HuH-7 (cell line): Measurements from ENCODE around the gene NCR2.

ENCODE experiments used
- DNase-seq: peaks from one replicate; pipeline ENCODE4 v3.0.0; 2011; ENCODE audit warnings: low spot score

The NCR2 gene

DNA sequence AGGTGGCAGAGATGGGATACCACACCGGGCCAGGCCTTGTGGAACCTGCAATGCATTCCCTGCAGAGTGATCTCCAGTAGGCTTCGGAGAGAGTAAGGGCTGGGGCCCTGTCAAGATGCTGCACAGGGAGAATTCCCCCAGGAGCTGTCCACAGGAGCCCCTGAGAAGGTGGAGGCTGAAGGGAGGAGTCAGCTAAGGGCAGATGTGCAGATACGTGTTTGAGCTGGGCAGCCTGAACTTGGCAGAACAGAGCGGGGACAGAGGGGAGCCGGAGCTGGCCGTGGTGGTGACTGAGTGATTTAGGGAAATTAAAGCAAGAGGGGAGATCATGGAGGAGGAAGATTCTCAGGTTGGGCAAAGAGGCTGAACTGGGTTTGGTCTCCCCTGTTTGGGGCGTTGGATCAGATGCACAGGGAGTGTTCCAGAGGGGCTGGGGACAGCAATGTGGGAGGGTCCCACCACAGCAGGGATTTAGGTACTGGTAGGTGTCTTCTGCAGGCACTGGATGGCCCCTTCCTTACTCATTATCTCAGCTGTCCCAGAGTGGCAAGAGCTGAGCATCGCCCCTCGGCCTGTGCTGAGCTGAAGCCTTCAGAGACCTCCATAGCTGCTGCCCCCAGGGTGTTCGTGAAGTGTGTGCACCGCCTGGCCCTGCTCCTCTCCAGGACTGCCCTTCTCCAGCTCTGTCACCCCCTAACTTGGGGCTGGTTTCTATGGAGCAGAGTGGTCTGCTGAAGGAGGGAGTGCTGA lies 3.8 kb upstream of the NCR2 start:
- DNase-seq = no peak

- DNase-seq = no peak
These were observed 3.2 kb upstream of the NCR2 start for GRCh38 chr6:41332241-41332640.

GRCh38 chr6:41332842-41333736 lies 2.3 kb upstream of the NCR2 start:
- no peak for DNase-seq

- DNase-seq = peak; percentile 20
These were observed 847 bp upstream of the NCR2 start for GRCh38 chr6:41334482-41335040.

DNA sequence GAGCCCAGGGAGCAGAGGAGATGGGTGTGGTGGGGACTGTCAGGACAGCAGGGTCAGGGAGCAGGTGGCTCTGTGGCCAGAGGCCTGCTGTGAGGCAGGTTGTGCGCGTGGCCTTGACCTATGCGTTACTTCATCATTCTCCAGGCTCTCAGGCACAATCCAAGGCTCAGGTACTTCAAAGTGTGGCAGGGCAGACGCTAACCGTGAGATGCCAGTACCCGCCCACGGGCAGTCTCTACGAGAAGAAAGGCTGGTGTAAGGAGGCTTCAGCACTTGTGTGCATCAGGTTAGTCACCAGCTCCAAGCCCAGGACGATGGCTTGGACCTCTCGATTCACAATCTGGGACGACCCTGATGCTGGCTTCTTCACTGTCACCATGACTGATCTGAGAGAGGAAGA lies 535 bp downstream of the NCR2 start:
- DNase-seq = no peak

DNA sequence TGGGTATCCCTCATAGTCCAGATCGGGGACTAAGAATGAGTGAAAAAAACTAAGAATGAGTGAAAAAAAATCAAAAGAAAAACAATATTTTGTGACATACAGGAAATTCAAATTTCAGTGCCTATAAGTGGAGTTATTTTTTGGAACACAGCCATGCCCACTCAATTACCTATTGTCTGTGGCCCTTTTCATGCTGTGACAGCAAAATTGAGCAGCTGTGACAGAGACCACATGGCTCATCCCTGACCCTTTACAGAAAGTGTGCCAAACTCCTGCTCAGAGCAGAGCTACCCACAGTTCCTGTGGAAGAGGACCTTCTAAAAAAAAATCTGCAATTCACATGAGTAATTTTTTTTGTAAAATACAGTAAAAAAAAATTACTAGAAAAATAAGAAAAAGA lies 1.4 kb downstream of the NCR2 start:
- DNase-seq = no peak

DNA sequence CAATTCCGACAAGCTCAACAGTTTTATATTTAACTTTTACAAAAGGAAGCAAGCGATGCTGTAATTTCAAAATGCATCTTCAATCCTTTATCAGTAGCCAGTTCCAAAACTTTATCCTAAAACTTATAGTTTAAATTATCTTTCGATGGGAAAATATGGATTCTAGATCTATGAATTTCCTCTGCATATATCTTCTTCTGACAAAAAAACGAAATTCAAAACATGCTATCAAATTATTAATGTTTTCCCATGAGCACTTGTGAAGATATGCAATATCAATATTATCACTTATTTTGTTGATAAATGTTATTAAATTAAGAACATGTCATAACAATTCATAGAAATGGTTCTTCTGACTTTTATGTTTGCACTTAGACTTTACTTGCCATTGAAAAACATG lies 2.3 kb downstream of the NCR2 start:
- DNase-seq = no peak

- DNase-seq = no peak
These were observed 3.3 kb downstream of the NCR2 start for GRCh38 chr6:41338659-41339058.

DNA sequence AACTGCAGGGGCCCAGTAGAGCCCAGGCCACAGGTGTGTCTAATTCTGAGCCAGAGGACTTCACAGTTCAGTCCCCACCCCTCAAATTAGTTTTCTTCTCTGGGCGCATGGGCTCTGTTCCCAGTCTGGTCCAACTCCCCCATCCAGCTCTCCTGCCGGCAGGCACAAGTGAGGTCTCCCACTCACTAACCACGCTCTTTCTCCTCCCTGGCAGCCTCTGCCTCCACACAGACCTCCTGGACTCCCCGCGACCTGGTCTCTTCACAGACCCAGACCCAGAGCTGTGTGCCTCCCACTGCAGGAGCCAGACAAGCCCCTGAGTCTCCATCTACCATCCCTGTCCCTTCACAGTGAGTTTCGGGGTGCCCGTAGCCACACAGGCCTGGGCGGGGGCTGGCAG lies 6.2 kb downstream of the NCR2 start:
- DNase-seq = no peak

- no peak for DNase-seq
These were observed 6.8 kb downstream of the NCR2 start for GRCh38 chr6:41342241-41342640.

GRCh38 chr6:41343641-41344187 lies 8.3 kb downstream of the NCR2 start:
- no peak for DNase-seq

DNA sequence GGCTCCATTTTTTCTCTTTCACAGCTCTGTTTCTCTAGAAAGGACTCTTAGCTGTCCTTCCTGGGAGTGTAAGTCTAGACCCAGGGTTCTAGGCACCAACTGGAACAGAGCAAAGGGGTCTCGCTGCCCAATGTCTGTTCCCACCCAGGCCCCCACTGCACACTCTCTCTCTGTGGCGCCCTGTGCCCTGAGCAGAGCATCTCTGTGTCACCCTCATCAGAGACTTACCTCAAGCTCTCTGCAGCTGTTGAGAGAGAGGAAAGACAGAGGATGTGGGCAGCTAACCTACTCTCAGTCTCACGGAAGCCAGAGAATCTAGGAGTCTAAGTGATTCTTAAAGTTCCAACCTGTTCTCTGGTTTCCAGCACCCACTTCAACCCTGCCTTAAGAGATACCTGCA lies 9.5 kb downstream of the NCR2 start:
- no peak for DNase-seq

DNA sequence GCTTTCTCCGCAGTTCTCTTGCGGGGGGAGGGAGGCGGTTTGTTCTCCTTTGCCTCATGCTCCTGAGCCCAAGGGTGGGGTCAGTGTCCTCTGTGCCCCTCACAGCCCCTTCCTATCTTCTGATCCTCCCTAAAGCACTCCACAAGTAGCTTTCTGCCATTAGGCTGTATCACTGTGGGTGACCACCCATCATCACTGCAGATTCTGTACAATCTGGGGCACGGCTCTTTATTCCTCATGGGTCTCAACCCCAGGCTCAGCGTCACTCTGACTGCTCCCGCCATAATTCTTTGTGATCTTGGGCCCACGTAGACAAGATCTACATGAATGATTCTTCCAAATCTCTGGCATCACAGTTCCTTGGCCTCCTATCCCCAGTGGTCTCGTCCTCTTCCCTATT lies 10.5 kb downstream of the NCR2 start:
- no peak for DNase-seq

- no peak for DNase-seq
These were observed 11.0 kb downstream of the NCR2 start for GRCh38 chr6:41346441-41346840.

- DNase-seq = no peak
These were observed 12.1 kb downstream of the NCR2 start for GRCh38 chr6:41347378-41348050.

- no peak for DNase-seq
These were observed 13.5 kb downstream of the NCR2 start for GRCh38 chr6:41348934-41349333.

DNA sequence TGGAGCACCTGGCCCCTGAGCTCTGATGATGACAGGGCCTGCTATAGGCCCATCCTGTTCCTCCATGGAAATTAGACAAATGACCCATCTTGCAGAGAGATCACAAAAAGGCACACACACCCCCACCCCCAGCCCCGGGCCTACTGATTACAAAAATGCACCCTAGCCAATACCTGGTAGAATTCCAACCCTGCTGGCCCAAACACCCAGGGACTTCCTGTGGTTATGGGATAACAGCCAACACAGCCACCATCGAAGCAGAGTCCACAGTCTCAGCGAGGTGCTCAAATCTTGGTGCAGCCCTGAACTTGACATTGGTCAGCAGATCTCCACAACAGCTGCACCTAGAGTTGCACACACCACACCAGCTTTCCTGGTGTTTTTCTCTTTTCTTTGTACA lies 17.0 kb downstream of the NCR2 start:
- DNase-seq = no peak

- no peak for DNase-seq
These were observed 17.5 kb downstream of the NCR2 start for GRCh38 chr6:41352907-41353306.

- DNase-seq = no peak
These were observed 17.9 kb downstream of the NCR2 start for GRCh38 chr6:41353333-41353732.

DNA sequence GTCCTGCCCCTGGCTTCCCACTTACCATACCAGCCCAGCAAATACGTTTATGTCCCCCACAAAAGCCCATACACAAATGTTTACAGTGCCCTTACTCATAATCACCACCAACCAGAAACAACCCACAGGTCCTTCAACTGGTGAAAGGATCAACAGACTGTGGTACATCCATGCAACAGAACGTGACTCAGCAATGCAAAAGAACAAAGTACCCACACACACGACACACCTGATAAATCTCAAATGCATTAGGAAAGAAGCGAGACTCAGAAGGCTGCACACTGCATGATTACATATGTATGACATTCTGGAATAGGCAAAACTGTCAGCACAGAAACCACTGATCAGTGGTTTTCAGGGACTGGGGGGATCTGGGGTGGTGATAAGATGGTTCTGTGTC lies 20.5 kb downstream of the NCR2 start:
- no peak for DNase-seq

GRCh38 chr6:41356825-41357224 lies 21.4 kb downstream of the NCR2 start:
- DNase-seq = no peak

DNA sequence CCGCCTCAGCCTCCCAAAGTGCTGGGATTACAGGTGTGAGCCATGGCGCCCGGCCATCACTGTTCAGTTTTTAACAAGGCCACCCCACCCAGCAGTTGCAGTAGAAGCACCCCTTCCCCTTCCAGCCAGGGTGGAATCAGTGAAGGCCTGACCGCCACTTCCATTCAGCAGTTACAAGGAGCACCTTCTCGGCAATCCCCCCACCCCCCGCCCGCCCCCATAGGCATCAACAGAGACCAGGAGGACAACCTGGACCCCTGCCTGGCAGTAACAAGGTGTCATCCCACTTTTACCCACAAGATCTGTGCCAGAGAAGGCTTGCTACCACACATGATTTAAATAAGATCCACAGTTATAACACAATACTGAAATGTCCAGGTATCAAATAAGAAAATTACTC lies 23.1 kb downstream of the NCR2 start:
- no peak for DNase-seq
